Gastroesophageal sphincter (tissue), 4 donors: ENCODE data around the gene ICA1. TPM values are rescaled to one million over a fixed set of nuclear protein-coding genes. Genes with fewer than 3 reads are reported as not detected.

Experiments used
- ATAC-seq: fragments of 150-250 bp; one replicate; pipeline ENCODE4 v1.9.1; 2016; ENCODE audit warnings: mild to moderate bottlenecking, moderate library complexity
- H3K27ac ChIP-seq, 4 donors: fragments of 200-600 bp; sonication (generic) in 3 of 4; 1 replicate in 3 of 4; 2 replicates in 1 of 4; pipeline ENCODE4 v1.5.1; 2016 to 2019
- H3K27me3 ChIP-seq: fragments of 200-600 bp; sonication (generic); one replicate; pipeline ENCODE4 v1.5.1; 2019
- H3K36me3 ChIP-seq, 2 donors: fragments of 200-600 bp; sonication (generic); one replicate each; pipeline ENCODE4 v1.5.1; 2019; ENCODE audit warnings: control low read depth in 1 of 2
- H3K4me1 ChIP-seq, 3 donors: fragments of 200-600 bp; sonication (generic); 1 replicate in 2 of 3; 2 replicates in 1 of 3; pipeline ENCODE4 v1.5.1; 2016 to 2019; ENCODE audit warnings: control low read depth in 2 of 3
- H3K4me3 ChIP-seq, 2 donors: fragments of 200-600 bp; sonication (generic); one replicate each; pipeline ENCODE4 v1.5.1; 2019; ENCODE audit warnings: mild to moderate bottlenecking in 1 of 2, moderate library complexity in 1 of 2
- H3K9me3 ChIP-seq, 3 donors: fragments of 200-600 bp; sonication (generic); one replicate each; pipeline ENCODE4 v1.5.1; 2017 to 2019; ENCODE audit warnings: control low read depth in 2 of 3
- EP300 ChIP-seq: sonication (generic); formaldehyde crosslinking; IDR thresholded peaks from one replicate; pipeline ENCODE4 v1.6.1; 2017; ENCODE audit warnings: antibody characterized with exemption, mild to moderate bottlenecking
- POLR2A ChIP-seq, 2 donors: fragments of 450-650 bp; IDR thresholded peaks; one replicate each; pipeline ENCODE4 v1.6.1; 2017; ENCODE audit warnings: antibody characterized with exemption in 2 of 2, mild to moderate bottlenecking in 2 of 2, moderate library complexity in 1 of 2
- POLR2AphosphoS5 ChIP-seq: sonication (generic); formaldehyde crosslinking; IDR thresholded peaks from one replicate; pipeline ENCODE4 v1.6.1; 2017; ENCODE audit warnings: antibody characterized with exemption
- WGBS, 2 donors: methylation state at CpG; one replicate each; pipeline ENCODE4 v1.1.5; 2018; ENCODE audit warnings: low coverage in 1 of 2; 5-methylcytosine and 5-hydroxymethylcytosine counted together
- total RNA-seq, 4 donors: library from RNA; depleted of rRNA; stranded (reverse); fragments of >200 nt; gene quantifications; one replicate each; pipeline ENCODE4 v1.1.0, GENCODE V29; 2016
- TF ChIP-seq, protein P1 (sequence below), 4 experiments: fragments of 200-600 bp in 2 of 4; fragments of 450-650 bp in 2 of 4; sonication (generic) in 1 of 4; IDR thresholded peaks; one replicate each; pipeline ENCODE4 v1.5.1; 2017 to 2019; ENCODE audit warnings: antibody characterized with exemption in 4 of 4, mild to moderate bottlenecking in 2 of 4, moderate library complexity in 2 of 4

Gene ICA1
- total RNA-seq, 4 donors from 2014 or later, result 6.6 to 11.7 (median 8.2) TPM

DNA sequence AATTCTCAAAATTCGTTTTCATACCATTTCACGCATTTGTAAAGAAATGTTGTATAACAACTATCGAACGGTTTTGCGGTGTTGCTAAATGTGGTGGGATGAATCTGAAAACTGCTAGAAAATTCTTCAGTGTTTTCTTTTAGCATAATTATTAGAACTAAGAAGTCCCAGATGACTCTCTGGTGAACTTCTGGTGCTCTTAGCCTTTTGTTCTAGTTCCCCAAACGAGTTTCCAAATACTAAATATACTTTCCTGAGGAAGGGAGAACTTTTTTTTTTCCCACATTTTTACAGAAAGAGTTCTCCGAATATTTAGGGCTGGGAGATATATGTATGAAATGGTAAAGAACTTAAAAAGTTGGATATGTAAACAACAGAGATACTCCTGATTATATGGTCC lies 82.5 kb downstream of the ICA1 start:
- no peak for ATAC-seq
- H3K4me3 ChIP-seq, result no peak overlapping the region
- TF ChIP-seq POLR2A (IDR thresholded peaks at IDR 0.05) (no peak), POLR2AphosphoS5 (no peak)
- WGBS, 2 donors, result 73 to 88% methylated on average over 7 of the region's 7 CpGs
- H3K27ac ChIP-seq, result no peak overlapping the region
- H3K36me3 ChIP-seq, result no peaks in the 10 kb centered on the region
- no peaks in the 10 kb centered on the region for H3K4me1 ChIP-seq
- no peaks in the 10 kb centered on the region for H3K9me3 ChIP-seq
- no peaks in the 10 kb centered on the region for H3K27me3 ChIP-seq

DNA sequence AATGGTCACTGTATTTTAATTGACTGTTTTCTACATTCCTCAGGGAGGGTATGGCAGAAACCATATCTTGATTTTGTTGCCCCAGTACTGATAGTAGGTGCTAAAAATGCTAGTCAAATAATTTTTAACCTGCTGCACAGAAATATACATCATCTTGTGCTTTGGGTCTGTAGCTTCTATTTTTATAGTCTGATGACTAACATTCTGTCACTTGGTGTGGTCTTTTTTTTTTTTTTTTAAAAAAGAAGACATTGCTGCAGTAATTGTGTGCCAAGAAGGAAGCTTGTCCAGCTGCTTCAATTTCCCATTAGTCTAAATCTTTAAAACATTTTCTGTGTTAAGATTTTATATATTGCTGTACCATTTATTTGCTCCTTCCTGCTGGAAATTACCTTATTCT lies 83.6 kb downstream of the ICA1 start:
- H3K27me3 ChIP-seq, result no peaks in the 10 kb centered on the region
- H3K4me1 ChIP-seq, result no peaks in the 10 kb centered on the region
- H3K27ac ChIP-seq, result no peak overlapping the region
- ATAC-seq, result no peak
- no peak overlapping the region for H3K4me3 ChIP-seq
- TF ChIP-seq POLR2A (IDR thresholded peaks at IDR 0.05) (no peak), EP300 (no peak), POLR2AphosphoS5 (no peak)
- TF ChIP-seq, protein P1, sequence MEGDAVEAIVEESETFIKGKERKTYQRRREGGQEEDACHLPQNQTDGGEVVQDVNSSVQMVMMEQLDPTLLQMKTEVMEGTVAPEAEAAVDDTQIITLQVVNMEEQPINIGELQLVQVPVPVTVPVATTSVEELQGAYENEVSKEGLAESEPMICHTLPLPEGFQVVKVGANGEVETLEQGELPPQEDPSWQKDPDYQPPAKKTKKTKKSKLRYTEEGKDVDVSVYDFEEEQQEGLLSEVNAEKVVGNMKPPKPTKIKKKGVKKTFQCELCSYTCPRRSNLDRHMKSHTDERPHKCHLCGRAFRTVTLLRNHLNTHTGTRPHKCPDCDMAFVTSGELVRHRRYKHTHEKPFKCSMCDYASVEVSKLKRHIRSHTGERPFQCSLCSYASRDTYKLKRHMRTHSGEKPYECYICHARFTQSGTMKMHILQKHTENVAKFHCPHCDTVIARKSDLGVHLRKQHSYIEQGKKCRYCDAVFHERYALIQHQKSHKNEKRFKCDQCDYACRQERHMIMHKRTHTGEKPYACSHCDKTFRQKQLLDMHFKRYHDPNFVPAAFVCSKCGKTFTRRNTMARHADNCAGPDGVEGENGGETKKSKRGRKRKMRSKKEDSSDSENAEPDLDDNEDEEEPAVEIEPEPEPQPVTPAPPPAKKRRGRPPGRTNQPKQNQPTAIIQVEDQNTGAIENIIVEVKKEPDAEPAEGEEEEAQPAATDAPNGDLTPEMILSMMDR (IDR thresholded peaks at IDR 0.05), result no peak
- H3K36me3 ChIP-seq, result no peaks in the 10 kb centered on the region
- no peaks in the 10 kb centered on the region for H3K9me3 ChIP-seq

DNA sequence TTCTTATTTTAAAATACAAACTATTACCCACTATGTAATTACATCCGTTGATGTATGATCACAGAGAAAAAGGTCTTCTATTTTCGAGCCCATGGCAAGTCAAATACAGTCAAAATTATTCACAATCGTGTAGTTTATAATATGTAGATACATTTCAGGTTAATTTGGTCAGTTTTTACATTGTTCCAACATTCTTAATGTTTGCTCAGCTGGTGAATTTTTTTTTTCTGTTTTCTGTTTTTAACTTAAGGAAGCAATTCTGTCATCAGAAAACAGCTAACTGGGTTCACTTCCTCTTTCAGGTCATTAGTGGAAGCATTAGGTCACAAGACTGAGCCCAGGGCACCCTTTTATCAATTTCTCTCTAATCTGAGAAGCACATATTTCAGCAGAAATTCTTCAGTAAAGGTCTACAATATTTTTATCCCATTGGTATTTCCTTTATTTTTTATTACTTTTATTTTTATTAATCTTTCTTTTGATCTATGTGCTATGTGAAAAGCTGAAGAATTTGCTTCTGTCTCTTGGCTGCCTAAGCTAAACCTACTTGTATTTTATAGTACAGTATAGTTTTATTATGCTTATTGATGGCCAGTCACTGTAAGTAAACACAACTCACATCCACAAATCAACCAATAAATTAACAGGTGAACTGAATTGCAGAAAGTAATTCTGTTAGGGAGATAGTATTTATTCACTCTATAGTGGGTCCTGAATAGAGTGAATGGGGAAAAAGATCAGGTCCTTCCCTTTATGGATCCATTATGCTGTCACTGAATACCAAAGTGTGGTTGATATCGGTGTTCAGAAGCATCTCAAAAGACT lies 84.6 kb downstream of the ICA1 start:
- no peaks in the 10 kb centered on the region for H3K9me3 ChIP-seq
- TF ChIP-seq, protein P1 (IDR thresholded peaks at IDR 0.05), result no peak
- TF ChIP-seq POLR2AphosphoS5, result no peak
- TF ChIP-seq EP300, result no peak
- TF ChIP-seq POLR2A (IDR thresholded peaks at IDR 0.05), result no peak
- H3K27me3 ChIP-seq, result no peaks in the 10 kb centered on the region
- H3K36me3 ChIP-seq, result no peaks in the 10 kb centered on the region
- no peak for ATAC-seq
- 67 to 68% methylated on average over 4 of the region's 4 CpGs for WGBS, 2 donors
- H3K4me1 ChIP-seq, result no peaks in the 10 kb centered on the region
- H3K27ac ChIP-seq, result no peak overlapping the region
- no peak overlapping the region for H3K4me3 ChIP-seq

DNA sequence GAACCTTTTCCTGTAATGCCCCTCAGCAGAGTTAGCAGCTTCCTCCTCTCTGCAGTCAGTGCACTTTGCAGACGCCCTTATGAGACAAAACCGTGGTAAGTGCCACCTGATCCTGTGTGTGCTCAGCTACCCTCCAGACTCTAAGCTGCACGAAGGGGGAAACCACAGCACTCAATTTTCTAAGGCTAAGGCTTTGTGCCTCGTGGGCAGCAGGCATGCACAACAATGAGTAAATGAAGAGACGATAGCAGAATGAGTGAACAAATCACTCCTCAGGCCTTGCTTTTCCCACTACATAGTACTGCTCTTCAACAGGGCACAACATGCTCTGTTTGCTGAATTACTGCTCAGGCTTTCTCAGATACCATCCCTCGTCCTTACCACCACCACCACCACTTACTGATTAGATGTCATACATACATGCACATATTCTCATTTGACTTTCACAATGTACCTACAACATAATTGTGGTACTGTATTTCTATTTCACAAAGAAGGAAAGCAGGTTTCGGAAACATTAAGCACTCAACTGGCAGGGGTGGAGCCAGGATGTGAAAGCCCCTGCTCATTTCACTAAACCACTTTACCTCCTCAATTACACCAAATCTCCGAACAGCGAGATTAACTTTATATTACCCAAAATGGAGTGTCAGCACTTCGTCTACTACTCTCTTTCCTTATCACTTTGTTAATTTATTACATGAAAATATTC lies 85.4 kb downstream of the ICA1 start:
- ATAC-seq, result peak; percentile 16

DNA sequence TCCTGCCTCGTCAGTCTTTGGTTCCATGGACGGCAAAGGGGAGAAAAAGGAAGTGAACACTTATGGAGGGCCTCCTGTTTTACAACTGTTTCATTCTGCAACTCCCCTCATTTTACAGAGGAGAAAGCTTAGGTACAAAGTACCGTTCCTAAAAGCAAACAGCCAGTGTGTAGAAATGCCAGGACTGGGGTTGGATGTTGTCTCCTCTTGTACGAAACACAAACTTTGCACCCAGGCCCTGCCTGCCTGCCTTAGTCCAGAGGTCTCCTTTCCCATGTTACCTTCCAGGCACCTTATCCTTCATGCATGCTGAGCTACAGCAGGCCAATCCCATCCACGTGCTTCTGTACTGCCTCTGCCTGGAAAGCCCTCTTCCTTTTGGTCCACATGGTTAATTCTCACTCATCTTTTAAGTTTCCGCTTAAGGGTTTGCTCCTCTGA lies 86.0 kb downstream of the ICA1 start:
- no peaks in the 10 kb centered on the region for H3K27me3 ChIP-seq

More for the DNA sequence above, 85.4 kb downstream of the ICA1 start:
- Histone ChIP-seq H3K4me1 (no peaks in the 10 kb centered on the region), H3K36me3 (no peaks in the 10 kb centered on the region), H3K9me3 (no peaks in the 10 kb centered on the region), H3K27me3 (no peaks in the 10 kb centered on the region), H3K4me3 (no peak overlapping the region), H3K27ac (no peak overlapping the region)
- TF ChIP-seq, protein P1 (IDR thresholded peaks at IDR 0.05), result no peak
- TF ChIP-seq POLR2A (IDR thresholded peaks at IDR 0.05) (no peak), POLR2AphosphoS5 (no peak)
- WGBS, 2 donors, result 81 to 82% methylated on average over 7 to 8 of the region's 10 CpGs

More for the DNA sequence above, 86.0 kb downstream of the ICA1 start:
- Histone ChIP-seq H3K4me3 (no peak overlapping the region), H3K4me1 (no peaks in the 10 kb centered on the region), H3K36me3 (no peaks in the 10 kb centered on the region), H3K9me3 (no peaks in the 10 kb centered on the region), H3K27ac (no peak overlapping the region)
- 69 to 90% methylated on average over 5 to 6 of the region's 6 CpGs for WGBS, 2 donors
- TF ChIP-seq POLR2AphosphoS5 (no peak), POLR2A (IDR thresholded peaks at IDR 0.05) (no peak)
- no peak for ATAC-seq
